NB4 (cell line): ENCODE results near the gene ASS1.

ENCODE experiments used
- CTCF ChIP-seq: IDR thresholded peaks from one replicate; pipeline ENCODE4 v1.5.1; 2012; ENCODE audit warnings: low read depth, low read length
- POLR2A ChIP-seq: IDR thresholded peaks from 2 replicates; pipeline ENCODE4 v1.6.1; 2011; ENCODE audit warnings: mild to moderate bottlenecking; ENCODE audit not compliant: insufficient read length; ENCODE audit errors: extremely low read depth

- no peak for TF ChIP-seq CTCF
- TF ChIP-seq POLR2A, result no peak
Measured at GRCh38 chr9:130459941-130460669, 15.3 kb downstream of the ASS1 start.
